Duodenal mucosa (tissue), 2 donors: Measurements from ENCODE around the gene MPRIP.
"Not testable (repeated sequence)": the region's sequence is repeated elsewhere in the genome, so short reads cannot be mapped to it uniquely, and the experiment has no call there.

ENCODE experiments used
- H3K27ac ChIP-seq: one replicate; pipeline ENCODE4 v1.7.0; 2013; ENCODE audit warnings: low read depth, low read length
- H3K27me3 ChIP-seq, 2 donors: one replicate each; pipeline ENCODE4 v1.7.0; 2013; ENCODE audit warnings: low read length in 2 of 2, control low read depth in 1 of 2; ENCODE audit not compliant: insufficient read depth in 2 of 2, control insufficient read depth in 1 of 2
- H3K36me3 ChIP-seq, 2 donors: one replicate each; pipeline ENCODE4 v1.7.0; 2013; ENCODE audit warnings: low read length in 2 of 2, control low read depth in 1 of 2; ENCODE audit not compliant: insufficient read depth in 2 of 2, control insufficient read depth in 1 of 2
- H3K4me1 ChIP-seq, 2 donors: one replicate each; pipeline ENCODE4 v1.7.0; 2013; ENCODE audit warnings: low read length in 2 of 2, control low read depth in 1 of 2; ENCODE audit not compliant: insufficient read depth in 2 of 2, control insufficient read depth in 1 of 2
- H3K4me3 ChIP-seq, 2 donors: one replicate each; pipeline ENCODE4 v1.7.0; 2013; ENCODE audit warnings: low read length in 2 of 2, low read depth in 1 of 2
- H3K9ac ChIP-seq, 2 donors: one replicate each; pipeline ENCODE4 v1.7.0; 2013; ENCODE audit warnings: low read length in 2 of 2, low read depth in 1 of 2
- H3K9me3 ChIP-seq, 2 donors: one replicate each; pipeline ENCODE4 v1.7.0; 2013; ENCODE audit warnings: low read length in 2 of 2, control low read depth in 1 of 2; ENCODE audit not compliant: control insufficient read depth in 1 of 2

The MPRIP gene

GRCh38 chr17:17180141-17180603 lies 137.9 kb downstream of the MPRIP start:
- H3K27ac ChIP-seq: no peak overlapping the region
- H3K4me1 ChIP-seq: peaks cover 0 to 3% of the 10 kb centered on the region in 2 donors
- no peak overlapping the region for H3K4me3 ChIP-seq
- H3K27me3 ChIP-seq: no peaks in the 10 kb centered on the region
- H3K36me3 ChIP-seq: peaks cover 41 to 90% of the 10 kb centered on the region in 2 donors
- no peak overlapping the region for H3K9ac ChIP-seq
- no peaks in the 10 kb centered on the region for H3K9me3 ChIP-seq

- Histone ChIP-seq H3K36me3 (peaks cover 38 to 83% of the 10 kb centered on the region in 2 donors), H3K4me1 (peaks cover 3 to 6% of the 10 kb centered on the region in 2 donors), H3K9ac (no peak overlapping the region), H3K4me3 (no peak overlapping the region), H3K27ac (no peak overlapping the region), H3K27me3 (no peaks in the 10 kb centered on the region), H3K9me3 (no peaks in the 10 kb centered on the region)
Measured at GRCh38 chr17:17180741-17181525, 138.7 kb downstream of the MPRIP start.

DNA sequence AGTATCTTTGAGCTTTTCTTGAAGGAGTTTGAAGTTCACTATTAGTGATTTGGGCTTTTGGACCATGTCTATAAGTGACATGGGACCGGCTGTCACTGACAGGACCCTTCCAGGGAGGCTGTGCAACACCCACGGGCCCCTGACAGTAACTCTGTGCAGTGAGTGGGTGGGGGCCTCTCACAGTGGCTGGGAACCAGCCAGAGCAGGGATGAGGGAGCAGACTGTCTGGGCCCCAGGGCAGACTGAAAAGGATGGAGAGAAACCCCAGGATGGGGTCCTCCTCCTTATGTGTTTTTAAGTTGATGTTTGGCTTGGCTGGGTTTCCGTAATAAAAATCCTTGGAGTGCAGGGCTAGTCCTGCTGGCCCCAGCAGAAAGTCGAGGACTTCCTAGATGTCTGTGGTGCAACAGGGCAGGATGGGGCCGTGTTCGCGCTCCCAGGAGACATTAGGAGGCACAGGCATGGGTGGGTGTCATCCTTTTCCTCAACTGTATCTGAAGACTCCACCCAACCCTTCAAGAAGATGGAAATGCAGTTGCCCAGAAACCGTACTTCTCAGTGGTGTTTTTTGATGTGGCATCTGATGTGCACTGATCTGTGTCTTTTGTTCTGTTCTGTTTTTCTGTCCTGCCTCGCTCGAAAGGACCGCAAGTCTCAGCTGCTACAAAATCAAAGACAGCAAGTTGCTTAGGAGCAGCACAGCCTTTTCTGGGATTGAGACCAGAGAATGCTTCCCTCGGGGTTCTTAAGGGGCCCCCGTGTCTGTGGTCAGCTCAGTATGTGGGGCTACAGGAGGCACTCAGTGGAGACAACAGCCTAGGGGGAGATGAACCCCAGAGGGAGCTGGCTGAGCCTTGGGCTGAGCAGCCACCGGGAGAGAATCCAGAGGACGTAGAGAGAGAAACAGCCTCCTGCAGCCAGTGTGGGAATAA lies 139.7 kb downstream of the MPRIP start:
- H3K9ac ChIP-seq: no peak overlapping the region
- H3K9me3 ChIP-seq: no peaks in the 10 kb centered on the region
- no peaks in the 10 kb centered on the region for H3K27me3 ChIP-seq
- H3K36me3 ChIP-seq: peaks cover 33 to 73% of the 10 kb centered on the region in 2 donors
- H3K4me1 ChIP-seq: peaks cover 3 to 6% of the 10 kb centered on the region in 2 donors
- H3K4me3 ChIP-seq: no peak overlapping the region
- H3K27ac ChIP-seq: no peak overlapping the region

- Histone ChIP-seq H3K9ac (no peak overlapping the region), H3K9me3 (no peaks in the 10 kb centered on the region), H3K4me1 (peaks cover 3 to 6% of the 10 kb centered on the region in 2 donors), H3K27me3 (no peaks in the 10 kb centered on the region), H3K4me3 (no peak overlapping the region), H3K36me3 (peaks cover 27 to 72% of the 10 kb centered on the region in 2 donors), H3K27ac (no peak overlapping the region)
Measured at GRCh38 chr17:17182598-17183136, 140.4 kb downstream of the MPRIP start.

GRCh38 chr17:17183744-17184143 lies 141.5 kb downstream of the MPRIP start:
- no peaks in the 10 kb centered on the region for H3K9me3 ChIP-seq
- H3K4me1 ChIP-seq: peaks cover 3 to 6% of the 10 kb centered on the region in 2 donors
- no peak overlapping the region for H3K27ac ChIP-seq
- no peak overlapping the region for H3K9ac ChIP-seq
- no peaks in the 10 kb centered on the region for H3K27me3 ChIP-seq
- no peak overlapping the region for H3K4me3 ChIP-seq
- H3K36me3 ChIP-seq: peaks cover 34 to 70% of the 10 kb centered on the region in 2 donors

GRCh38 chr17:17184985-17185757 lies 142.9 kb downstream of the MPRIP start:
- not testable (repeated sequence) for H3K4me1 ChIP-seq, H3K9ac ChIP-seq, H3K27ac ChIP-seq, H3K9me3 ChIP-seq, H3K4me3 ChIP-seq, H3K27me3 ChIP-seq
- peaks cover 36 to 69% of the 10 kb centered on the region in 2 donors for H3K36me3 ChIP-seq

DNA sequence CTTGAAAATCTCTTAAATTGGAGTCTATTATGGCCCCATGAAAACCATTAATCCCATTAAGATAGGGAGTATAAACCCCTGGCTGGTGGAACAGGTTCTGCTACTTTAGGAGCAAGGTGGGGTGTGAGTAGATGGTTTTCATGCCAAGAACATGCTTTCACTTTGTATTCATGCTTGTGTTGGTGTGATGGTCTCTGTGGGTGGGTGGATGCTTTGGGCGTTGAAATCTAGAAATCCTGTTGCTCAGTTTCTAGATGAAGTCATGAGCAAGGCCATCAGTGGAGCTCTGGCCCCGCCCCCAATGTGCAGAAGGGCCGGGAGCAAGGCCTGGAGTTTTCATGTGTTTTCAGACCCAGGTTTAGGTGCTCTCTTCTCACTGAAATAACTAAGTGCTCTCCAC lies 143.8 kb downstream of the MPRIP start:
- Histone ChIP-seq H3K27me3 (no peaks in the 10 kb centered on the region), H3K4me3 (no peak overlapping the region), H3K4me1 (peaks cover 3 to 6% of the 10 kb centered on the region in 2 donors), H3K9ac (no peak overlapping the region), H3K36me3 (peaks cover 28 to 61% of the 10 kb centered on the region in 2 donors), H3K27ac (no peak overlapping the region), H3K9me3 (no peaks in the 10 kb centered on the region)

DNA sequence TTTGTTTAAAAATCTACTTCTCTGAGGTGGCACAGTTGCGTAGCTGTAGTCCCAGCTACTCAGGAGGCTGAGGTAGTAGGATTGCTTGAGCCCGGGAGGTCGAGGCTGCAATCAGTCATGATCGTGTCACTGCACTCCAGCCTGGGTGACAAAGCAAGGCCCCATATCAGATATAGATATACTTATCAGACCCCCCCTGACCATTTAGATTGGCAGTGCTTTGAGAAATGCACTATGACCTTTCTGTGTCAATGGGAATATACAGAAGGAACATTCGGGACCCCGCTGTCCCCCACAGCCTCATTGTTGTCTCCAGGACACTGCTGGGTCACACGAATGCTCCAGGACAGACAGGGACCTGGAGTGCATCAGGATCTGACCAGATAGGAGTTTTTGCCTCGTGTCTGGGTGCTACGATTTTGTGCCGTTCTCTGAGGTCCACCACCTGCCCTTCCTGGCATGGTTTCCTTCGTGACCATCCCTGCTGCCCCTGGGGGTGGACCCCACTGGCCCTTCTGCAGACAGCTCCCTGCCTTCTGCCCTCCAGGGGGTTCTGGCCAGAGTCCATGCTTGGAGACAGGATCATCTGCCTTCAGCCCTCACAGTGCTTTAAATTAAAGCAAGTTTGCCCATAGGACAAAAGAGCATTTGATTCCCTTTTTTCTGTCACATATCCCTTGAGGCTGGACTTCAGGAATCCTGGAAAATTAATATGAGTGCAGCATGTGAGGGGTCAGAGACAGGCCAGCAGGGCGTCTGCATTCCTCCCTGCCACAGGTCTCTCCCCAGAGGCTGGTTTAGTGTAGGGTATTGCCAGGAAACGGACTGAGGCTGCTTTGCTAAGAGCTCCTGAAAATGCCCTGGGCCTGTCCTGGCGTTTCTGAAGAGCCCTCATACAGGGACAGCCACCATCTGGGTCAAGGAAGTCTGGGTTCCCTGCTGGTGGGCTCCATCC lies 144.6 kb downstream of the MPRIP start:
- Histone ChIP-seq H3K27me3 (no peaks in the 10 kb centered on the region), H3K4me3 (no peak overlapping the region), H3K9ac (no peak overlapping the region), H3K4me1 (peaks cover 3 to 6% of the 10 kb centered on the region in 2 donors), H3K27ac (no peak overlapping the region), H3K9me3 (no peaks in the 10 kb centered on the region), H3K36me3 (peaks cover 28 to 57% of the 10 kb centered on the region in 2 donors)

- no peak overlapping the region for H3K27ac ChIP-seq
- peaks cover 6 to 7% of the 10 kb centered on the region in 2 donors for H3K4me1 ChIP-seq
- H3K9ac ChIP-seq: no peak overlapping the region
- H3K27me3 ChIP-seq: no peaks in the 10 kb centered on the region
- no peaks in the 10 kb centered on the region for H3K9me3 ChIP-seq
- no peak overlapping the region for H3K4me3 ChIP-seq
- H3K36me3 ChIP-seq: peaks cover 16 to 41% of the 10 kb centered on the region in 2 donors
Measured at GRCh38 chr17:17188586-17188985, 146.3 kb downstream of the MPRIP start.
